ENCODE measurements around the gene DOCK1.

GRCh38 chr10:126928274-126928673 lies 23.0 kb downstream of the DOCK1 start:
- TF ChIP-seq, protein P1, sequence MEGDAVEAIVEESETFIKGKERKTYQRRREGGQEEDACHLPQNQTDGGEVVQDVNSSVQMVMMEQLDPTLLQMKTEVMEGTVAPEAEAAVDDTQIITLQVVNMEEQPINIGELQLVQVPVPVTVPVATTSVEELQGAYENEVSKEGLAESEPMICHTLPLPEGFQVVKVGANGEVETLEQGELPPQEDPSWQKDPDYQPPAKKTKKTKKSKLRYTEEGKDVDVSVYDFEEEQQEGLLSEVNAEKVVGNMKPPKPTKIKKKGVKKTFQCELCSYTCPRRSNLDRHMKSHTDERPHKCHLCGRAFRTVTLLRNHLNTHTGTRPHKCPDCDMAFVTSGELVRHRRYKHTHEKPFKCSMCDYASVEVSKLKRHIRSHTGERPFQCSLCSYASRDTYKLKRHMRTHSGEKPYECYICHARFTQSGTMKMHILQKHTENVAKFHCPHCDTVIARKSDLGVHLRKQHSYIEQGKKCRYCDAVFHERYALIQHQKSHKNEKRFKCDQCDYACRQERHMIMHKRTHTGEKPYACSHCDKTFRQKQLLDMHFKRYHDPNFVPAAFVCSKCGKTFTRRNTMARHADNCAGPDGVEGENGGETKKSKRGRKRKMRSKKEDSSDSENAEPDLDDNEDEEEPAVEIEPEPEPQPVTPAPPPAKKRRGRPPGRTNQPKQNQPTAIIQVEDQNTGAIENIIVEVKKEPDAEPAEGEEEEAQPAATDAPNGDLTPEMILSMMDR (IDR thresholded peaks at IDR 0.05; ENCODE audit: poor library complexity, severe bottlenecking), result no peak
- no peak for TF ChIP-seq SMC3 (conservative IDR thresholded peaks at IDR 0.05; ENCODE audit: poor library complexity)
- no peak for TF ChIP-seq REST (IDR thresholded peaks at IDR 0.05; ENCODE audit: borderline replicate concordance)
- no peak for TF ChIP-seq EZH2 (IDR thresholded peaks at IDR 0.05; ENCODE audit: borderline replicate concordance, insufficient read depth, low read length, poor library complexity, severe bottlenecking)
- TF ChIP-seq TAF1 (IDR thresholded peaks at IDR 0.05; ENCODE audit: low read depth), result no peak
- no peak for TF ChIP-seq POLR2AphosphoS5 (IDR thresholded peaks at IDR 0.05)

Data from neural cell (in vitro differentiated cells).